Pons (tissue), 1 donor: ENCODE data around the gene ARHGAP6.
"Not testable (repeated sequence)": the region's sequence is repeated elsewhere in the genome, so short reads cannot be mapped to it uniquely, and the experiment has no call there.

Experiments used
- DNase-seq: peaks from one replicate; pipeline ENCODE4 v3.0.0-alpha.2; 2016; ENCODE audit warnings: low spot score

Gene ARHGAP6

DNA sequence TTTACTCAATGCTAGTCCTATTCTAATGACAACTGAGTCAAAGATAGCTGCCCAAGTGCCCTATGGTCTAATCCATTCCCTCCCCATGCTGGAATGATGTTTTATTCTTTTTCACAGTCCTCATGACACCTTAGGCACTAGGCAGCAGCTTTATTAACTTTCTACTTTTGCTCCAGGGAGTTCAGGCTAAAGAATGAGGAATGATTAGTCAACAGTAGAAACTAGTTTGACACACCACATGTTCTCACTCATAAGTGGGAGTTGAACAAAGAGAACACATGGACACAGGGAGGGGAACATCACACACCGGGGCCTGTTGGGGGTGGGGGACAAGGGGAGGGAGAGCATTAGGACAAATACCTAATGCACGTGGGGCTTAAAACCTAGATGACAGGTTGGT is 309.8 kb downstream of the ARHGAP6 start:
- DNase-seq: not testable (repeated sequence)

DNA sequence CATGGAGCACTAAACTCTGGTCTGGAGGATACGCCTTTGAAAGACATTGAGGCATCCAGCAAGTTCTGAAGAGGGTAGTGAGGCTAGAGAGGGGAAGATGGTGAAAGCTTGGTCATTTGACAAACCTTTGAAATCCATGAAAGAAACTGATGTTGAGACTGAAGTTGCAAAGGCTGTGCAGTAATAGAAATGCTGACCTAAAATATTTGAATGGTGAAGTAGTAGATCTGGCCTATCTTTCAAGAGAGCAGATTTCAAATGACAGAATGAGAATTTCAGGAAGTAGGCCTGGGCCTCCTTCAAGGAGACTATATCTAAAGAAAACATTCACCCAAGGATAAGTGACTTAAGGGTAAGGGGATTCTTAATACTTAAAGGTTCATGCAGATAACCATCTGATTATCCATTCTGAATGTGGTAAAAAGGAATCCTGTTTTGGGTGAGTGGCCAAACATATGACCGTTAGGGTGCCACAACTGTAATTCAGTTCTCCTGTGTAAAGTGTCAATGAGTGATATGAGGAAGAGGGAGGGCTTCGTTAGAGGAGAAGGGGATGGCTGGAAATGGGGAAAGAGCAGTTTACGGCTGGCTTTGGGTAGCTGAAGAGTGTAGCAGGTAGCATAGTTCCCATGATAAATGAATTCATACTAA is 310.3 kb downstream of the ARHGAP6 start:
- DNase-seq: no peak

DNA sequence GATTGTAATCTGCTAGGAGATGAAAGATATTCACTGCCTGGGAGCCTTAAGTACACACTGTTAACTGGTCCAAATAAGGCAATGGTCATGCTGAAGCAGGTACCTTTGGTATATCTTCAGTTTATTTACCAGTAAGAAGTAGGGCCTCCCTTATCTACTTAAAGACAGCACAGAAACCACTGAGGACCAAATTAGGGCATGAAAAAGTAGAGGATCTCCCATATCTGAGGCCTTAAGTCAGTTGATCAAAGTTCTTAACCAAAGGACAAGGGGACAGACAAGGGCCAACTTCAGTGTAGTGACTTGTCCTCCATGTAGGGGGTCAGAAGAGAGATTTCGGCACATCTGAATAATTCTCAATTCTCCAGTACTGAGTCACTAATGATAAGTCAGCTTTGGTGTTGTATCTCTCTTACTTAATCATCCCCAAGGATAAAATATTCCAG is 313.4 kb downstream of the ARHGAP6 start:
- DNase-seq: no peak

- no peak for DNase-seq
Observed at GRCh38 chrX:11351375-11352295, 314.1 kb downstream of the ARHGAP6 start.

GRCh38 chrX:11349661-11350337 is 315.9 kb downstream of the ARHGAP6 start:
- DNase-seq: no peak

GRCh38 chrX:11349020-11349419 is 316.7 kb downstream of the ARHGAP6 start:
- no peak for DNase-seq

- DNase-seq: no peak
Observed at GRCh38 chrX:11347300-11347699, 318.4 kb downstream of the ARHGAP6 start.

GRCh38 chrX:11346121-11346682 is 319.5 kb downstream of the ARHGAP6 start:
- DNase-seq: no peak

DNA sequence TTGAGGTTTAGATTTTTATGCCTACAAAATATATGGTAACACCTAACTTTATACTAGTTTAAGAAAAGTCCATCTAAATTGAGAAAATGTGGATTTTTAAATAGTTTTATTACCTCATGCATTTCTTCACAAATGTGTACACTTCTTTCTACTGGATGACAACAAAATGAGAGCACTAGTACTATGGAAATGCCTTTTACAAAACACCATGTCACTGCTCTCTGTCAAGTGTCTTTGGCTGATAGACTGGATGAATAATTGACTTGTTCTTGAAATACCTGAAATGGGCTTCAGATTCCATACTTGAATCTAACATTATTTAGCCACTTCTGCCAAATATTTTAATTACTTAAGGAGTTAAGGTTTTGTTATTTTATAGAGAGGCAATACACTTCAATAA is 323.0 kb downstream of the ARHGAP6 start:
- no peak for DNase-seq

- DNase-seq: peak; percentile 29
Observed at GRCh38 chrX:11341274-11342201, 324.2 kb downstream of the ARHGAP6 start.

GRCh38 chrX:11337292-11338009 is 328.3 kb downstream of the ARHGAP6 start:
- DNase-seq: no peak

- DNase-seq: no peak
Observed at GRCh38 chrX:11336201-11336600, 329.5 kb downstream of the ARHGAP6 start.

DNA sequence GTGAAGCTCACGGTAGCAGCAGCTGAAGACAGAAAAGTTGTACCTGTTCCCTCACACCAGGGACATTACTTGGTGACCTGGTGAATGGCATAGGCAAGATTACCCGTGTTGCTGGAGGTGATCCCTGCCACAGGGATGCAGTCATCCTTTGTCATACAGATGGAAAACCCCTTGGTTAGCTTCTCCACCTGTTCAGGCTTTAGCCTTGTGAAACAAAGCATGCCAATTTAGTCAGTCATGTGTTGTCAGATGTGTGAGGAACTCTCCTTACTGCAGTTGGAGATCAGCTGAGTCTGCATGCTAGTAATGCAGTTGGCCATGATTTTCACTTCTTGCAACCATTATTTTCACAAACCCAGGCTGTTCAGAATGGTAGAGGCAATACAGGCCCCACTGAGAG is 331.6 kb downstream of the ARHGAP6 start:
- no peak for DNase-seq

GRCh38 chrX:11331788-11332187 is 333.9 kb downstream of the ARHGAP6 start:
- no peak for DNase-seq

GRCh38 chrX:11329021-11329420 is 336.7 kb downstream of the ARHGAP6 start:
- DNase-seq: no peak

GRCh38 chrX:11328134-11328533 is 337.6 kb downstream of the ARHGAP6 start:
- DNase-seq: no peak

GRCh38 chrX:11321986-11322385 is 343.7 kb downstream of the ARHGAP6 start:
- DNase-seq: no peak

DNA sequence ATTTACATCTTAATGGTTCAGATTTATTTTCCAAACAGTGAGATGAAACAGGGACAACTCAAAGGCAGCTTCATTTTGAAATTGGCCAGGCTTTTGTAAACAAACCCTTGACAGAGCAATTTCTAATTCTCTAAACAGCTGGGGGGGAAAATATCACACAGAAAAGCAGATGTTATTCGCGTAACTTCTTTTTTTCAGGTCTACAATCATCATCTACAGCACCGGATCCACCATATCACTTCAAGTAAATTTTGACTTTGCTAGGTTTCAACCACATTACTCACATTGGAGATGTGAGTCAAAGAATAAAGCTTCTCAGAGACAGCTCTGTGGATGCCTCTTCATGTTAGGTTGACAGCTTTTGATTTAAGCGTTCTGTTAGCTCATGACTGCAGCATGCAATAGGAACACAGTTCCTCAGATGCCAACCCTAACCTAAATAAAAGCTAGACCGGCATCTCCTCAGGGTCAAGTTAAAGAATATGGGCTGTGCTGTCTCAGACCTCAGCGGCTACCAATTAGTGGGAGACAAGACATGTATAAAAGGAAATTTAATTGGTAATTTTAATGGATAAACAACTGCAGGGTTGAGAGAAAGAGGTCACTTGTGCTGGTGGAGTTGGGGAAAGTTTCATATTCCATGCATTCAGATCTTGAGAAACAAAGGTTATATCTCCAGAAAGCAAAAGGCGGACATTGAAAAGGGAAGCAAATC is 345.8 kb downstream of the ARHGAP6 start:
- DNase-seq: no peak

GRCh38 chrX:11311706-11312105 is 354.0 kb downstream of the ARHGAP6 start:
- no peak for DNase-seq

GRCh38 chrX:11309220-11309619 is 356.5 kb downstream of the ARHGAP6 start:
- DNase-seq: no peak
